ENCODE data around the gene FABP7. TPM values are rescaled to one million over a fixed set of nuclear protein-coding genes. Genes with fewer than 3 reads are reported as not detected.

The FABP7 gene
- total RNA-seq, 1 donor from 2014 or later = not detected

GRCh38 chr6:122755901-122756300, 23.6 kb upstream of the FABP7 start:
- no peaks in the 10 kb centered on the region for H3K9me3 Mint-ChIP-seq (ENCODE audit: low read depth)
- peaks cover 8% of the 10 kb centered on the region for H3K27me3 Mint-ChIP-seq (ENCODE audit: low read depth)
- no peak for DNase-seq (ENCODE audit: low spot score)
- no peak for TF ChIP-seq CTCF (IDR thresholded peaks at IDR 0.05)
- no peaks in the 10 kb centered on the region for H3K4me1 Mint-ChIP-seq (ENCODE audit: low read depth)
- H3K36me3 Mint-ChIP-seq (ENCODE audit: low read depth) = no peaks in the 10 kb centered on the region
- H3K4me3 Mint-ChIP-seq (ENCODE audit: unreplicated experiment) = no peak overlapping the region
- H3K27ac Mint-ChIP-seq (ENCODE audit: unreplicated experiment) = no peak overlapping the region

DNA sequence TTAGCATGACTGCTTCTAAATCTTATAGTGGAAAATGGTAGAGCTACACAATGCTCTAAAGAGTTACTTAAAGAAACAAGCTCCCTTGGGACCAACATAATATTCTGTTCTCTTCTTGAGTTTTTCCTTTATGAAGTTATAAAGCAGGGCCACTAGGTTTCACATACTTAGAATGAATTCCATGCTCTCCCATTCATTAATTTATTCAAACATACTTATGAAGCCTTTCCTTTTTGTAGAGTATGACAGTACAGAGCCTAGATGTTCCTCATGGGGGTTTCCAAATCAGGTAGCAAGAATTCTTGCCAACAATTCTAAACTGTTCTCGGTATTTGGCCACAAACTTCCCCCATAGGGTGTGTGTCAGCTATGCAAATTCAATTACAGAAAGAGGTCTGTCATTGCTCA, 20.6 kb upstream of the FABP7 start:
- Mint-ChIP-seq H3K9me3 (ENCODE audit: low read depth) (peaks cover 6% of the 10 kb centered on the region), H3K27me3 (ENCODE audit: low read depth) (peaks cover 8% of the 10 kb centered on the region), H3K36me3 (ENCODE audit: low read depth) (no peaks in the 10 kb centered on the region), H3K4me1 (ENCODE audit: low read depth) (no peaks in the 10 kb centered on the region), H3K4me3 (ENCODE audit: unreplicated experiment) (no peak overlapping the region), H3K27ac (ENCODE audit: unreplicated experiment) (no peak overlapping the region)
- DNase-seq (ENCODE audit: low spot score) = no peak
- no peak for TF ChIP-seq CTCF (IDR thresholded peaks at IDR 0.05)

- H3K36me3 Mint-ChIP-seq (ENCODE audit: low read depth) = no peaks in the 10 kb centered on the region
- H3K4me1 Mint-ChIP-seq (ENCODE audit: low read depth) = no peaks in the 10 kb centered on the region
- H3K27ac Mint-ChIP-seq (ENCODE audit: unreplicated experiment) = no peak overlapping the region
- peaks cover 7% of the 10 kb centered on the region for H3K9me3 Mint-ChIP-seq (ENCODE audit: low read depth)
- no peak overlapping the region for H3K4me3 Mint-ChIP-seq (ENCODE audit: unreplicated experiment)
- H3K27me3 Mint-ChIP-seq (ENCODE audit: low read depth) = peaks cover 4% of the 10 kb centered on the region
- TF ChIP-seq CTCF (IDR thresholded peaks at IDR 0.05) = no peak
- DNase-seq (ENCODE audit: low spot score) = no peak
Observed at GRCh38 chr6:122760330-122760729, 19.2 kb upstream of the FABP7 start.

DNA sequence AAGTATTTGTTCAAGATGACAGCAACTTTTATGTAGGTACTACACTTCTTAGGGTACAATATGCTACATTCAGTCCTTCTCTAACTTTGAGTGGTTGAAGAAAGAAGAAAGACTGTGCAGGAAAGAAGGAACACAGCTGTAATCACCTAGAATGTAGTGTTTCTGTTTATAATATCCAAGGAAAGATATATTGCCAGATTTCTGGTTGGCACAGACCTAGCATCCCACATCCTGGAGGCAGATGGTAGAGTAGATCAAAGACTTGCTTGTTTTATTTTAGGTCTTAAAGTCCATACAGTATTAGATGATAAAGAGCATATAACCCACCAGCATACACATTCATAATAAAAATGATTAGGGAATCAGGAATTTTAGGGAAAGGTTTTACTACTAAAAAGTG, 13.3 kb upstream of the FABP7 start:
- Mint-ChIP-seq H3K4me1 (ENCODE audit: low read depth) (no peaks in the 10 kb centered on the region), H3K36me3 (ENCODE audit: low read depth) (no peaks in the 10 kb centered on the region), H3K9me3 (ENCODE audit: low read depth) (peaks cover 7% of the 10 kb centered on the region), H3K27ac (ENCODE audit: unreplicated experiment) (no peak overlapping the region), H3K4me3 (ENCODE audit: unreplicated experiment) (no peak overlapping the region), H3K27me3 (ENCODE audit: low read depth) (peaks cover 20% of the 10 kb centered on the region)
- DNase-seq (ENCODE audit: low spot score) = no peak
- no peak for TF ChIP-seq CTCF (IDR thresholded peaks at IDR 0.05)

GRCh38 chr6:122770835-122771601, 8.5 kb upstream of the FABP7 start:
- no peak for DNase-seq (ENCODE audit: low spot score)
- Mint-ChIP-seq H3K27me3 (ENCODE audit: low read depth) (peaks cover 28% of the 10 kb centered on the region), H3K36me3 (ENCODE audit: low read depth) (no peaks in the 10 kb centered on the region), H3K4me3 (ENCODE audit: unreplicated experiment) (no peak overlapping the region), H3K4me1 (ENCODE audit: low read depth) (no peaks in the 10 kb centered on the region), H3K9me3 (ENCODE audit: low read depth) (peaks cover 4% of the 10 kb centered on the region), H3K27ac (ENCODE audit: unreplicated experiment) (no peak overlapping the region)
- no peak for TF ChIP-seq CTCF (IDR thresholded peaks at IDR 0.05)
